Osteocyte (in vitro differentiated cells): ENCODE results near the gene TSSK1B. TPM values are rescaled to one million over a fixed set of nuclear protein-coding genes. Genes with fewer than 3 reads are reported as not detected.
"Not testable (repeated sequence)": the region's sequence is repeated elsewhere in the genome, so short reads cannot be mapped to it uniquely, and the experiment has no call there.

Experiments used
- DNase-seq: peaks from one replicate; pipeline ENCODE4 v3.0.0; 2021; ENCODE audit warnings: mixed read lengths; ENCODE audit not compliant: unreplicated experiment; ENCODE audit errors: extremely low spot score
- H3K27ac Mint-ChIP-seq: one replicate; pipeline ENCODE4 v1.8.0; 2021; ENCODE audit warnings: mild to moderate bottlenecking, mixed read lengths; ENCODE audit not compliant: unreplicated experiment
- H3K27me3 Mint-ChIP-seq: one replicate; pipeline ENCODE4 v1.8.0; 2021; ENCODE audit warnings: mixed read lengths; ENCODE audit not compliant: unreplicated experiment
- H3K36me3 Mint-ChIP-seq: one replicate; pipeline ENCODE4 v1.8.0; 2021; ENCODE audit warnings: mixed read lengths; ENCODE audit not compliant: unreplicated experiment
- H3K4me1 Mint-ChIP-seq: one replicate; pipeline ENCODE4 v1.8.0; 2021; ENCODE audit warnings: mixed read lengths; ENCODE audit not compliant: unreplicated experiment
- H3K4me3 Mint-ChIP-seq: one replicate; pipeline ENCODE4 v1.8.0; 2021; ENCODE audit warnings: mild to moderate bottlenecking, moderate library complexity, mixed read lengths; ENCODE audit not compliant: unreplicated experiment
- H3K9me3 Mint-ChIP-seq: one replicate; pipeline ENCODE4 v1.8.0; 2021; ENCODE audit warnings: mixed read lengths; ENCODE audit not compliant: unreplicated experiment
- long read RNA-seq: library from polyadenylated mRNA; unstranded; transcript quantifications from one replicate; pipeline ENCODE4 v2.0.0, GENCODE V29; 2021
- total RNA-seq: library from RNA; stranded (reverse); gene quantifications from 2 replicates; pipeline ENCODE4 v1.2.1, GENCODE V29; 2021
- TF ChIP-seq, protein P1 (sequence below): fragments of 200-600 bp; sonication (generic); IDR thresholded peaks from 2 replicates; pipeline ENCODE4 v1.5.0; 2021; ENCODE audit warnings: antibody characterized with exemption, mild to moderate bottlenecking, moderate library complexity

The TSSK1B gene, protein sequence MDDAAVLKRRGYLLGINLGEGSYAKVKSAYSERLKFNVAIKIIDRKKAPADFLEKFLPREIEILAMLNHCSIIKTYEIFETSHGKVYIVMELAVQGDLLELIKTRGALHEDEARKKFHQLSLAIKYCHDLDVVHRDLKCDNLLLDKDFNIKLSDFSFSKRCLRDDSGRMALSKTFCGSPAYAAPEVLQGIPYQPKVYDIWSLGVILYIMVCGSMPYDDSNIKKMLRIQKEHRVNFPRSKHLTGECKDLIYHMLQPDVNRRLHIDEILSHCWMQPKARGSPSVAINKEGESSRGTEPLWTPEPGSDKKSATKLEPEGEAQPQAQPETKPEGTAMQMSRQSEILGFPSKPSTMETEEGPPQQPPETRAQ
- 0.21 and 0.42 TPM in 2 replicates for total RNA-seq
- long read RNA-seq: 0 reads

DNA sequence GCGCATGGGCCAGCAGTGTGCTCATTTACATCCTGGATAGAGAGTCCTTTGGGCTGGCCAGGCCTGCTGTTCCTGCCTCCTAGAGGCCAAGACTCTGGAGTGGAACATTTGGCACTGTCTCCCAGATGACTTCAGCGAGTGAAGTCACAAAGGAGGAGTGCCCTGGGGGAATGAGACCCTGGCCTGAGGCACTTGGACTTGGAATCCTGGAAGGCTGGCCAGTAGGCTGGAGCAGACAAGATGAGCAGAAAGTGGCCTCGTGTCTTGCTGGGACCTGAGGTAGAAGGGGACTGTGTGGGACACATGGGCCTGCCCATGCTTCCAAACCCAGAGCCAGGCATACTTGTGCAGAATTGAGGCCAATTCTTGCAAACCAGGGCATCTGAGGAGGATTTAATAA is at the start of gene TSSK1B:
Gene TSSK1B, minus strand, starts transcription at position 101 of the 400 bp plus-strand sequence. CDS start 150 bp downstream, outside the sequence.
- no peaks in the 10 kb centered on the region for H3K4me1 Mint-ChIP-seq
- H3K4me3 Mint-ChIP-seq: no peak within 1 kb of the TSS
- no peaks in the 10 kb centered on the region for H3K27me3 Mint-ChIP-seq
- TF ChIP-seq, protein P1, sequence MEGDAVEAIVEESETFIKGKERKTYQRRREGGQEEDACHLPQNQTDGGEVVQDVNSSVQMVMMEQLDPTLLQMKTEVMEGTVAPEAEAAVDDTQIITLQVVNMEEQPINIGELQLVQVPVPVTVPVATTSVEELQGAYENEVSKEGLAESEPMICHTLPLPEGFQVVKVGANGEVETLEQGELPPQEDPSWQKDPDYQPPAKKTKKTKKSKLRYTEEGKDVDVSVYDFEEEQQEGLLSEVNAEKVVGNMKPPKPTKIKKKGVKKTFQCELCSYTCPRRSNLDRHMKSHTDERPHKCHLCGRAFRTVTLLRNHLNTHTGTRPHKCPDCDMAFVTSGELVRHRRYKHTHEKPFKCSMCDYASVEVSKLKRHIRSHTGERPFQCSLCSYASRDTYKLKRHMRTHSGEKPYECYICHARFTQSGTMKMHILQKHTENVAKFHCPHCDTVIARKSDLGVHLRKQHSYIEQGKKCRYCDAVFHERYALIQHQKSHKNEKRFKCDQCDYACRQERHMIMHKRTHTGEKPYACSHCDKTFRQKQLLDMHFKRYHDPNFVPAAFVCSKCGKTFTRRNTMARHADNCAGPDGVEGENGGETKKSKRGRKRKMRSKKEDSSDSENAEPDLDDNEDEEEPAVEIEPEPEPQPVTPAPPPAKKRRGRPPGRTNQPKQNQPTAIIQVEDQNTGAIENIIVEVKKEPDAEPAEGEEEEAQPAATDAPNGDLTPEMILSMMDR: no peak
- DNase-seq: no peak
- H3K27ac Mint-ChIP-seq: no peak within 1 kb of the TSS
- H3K9me3 Mint-ChIP-seq: no peaks in the 10 kb centered on the region
- no peaks in the 10 kb centered on the region for H3K36me3 Mint-ChIP-seq

DNA sequence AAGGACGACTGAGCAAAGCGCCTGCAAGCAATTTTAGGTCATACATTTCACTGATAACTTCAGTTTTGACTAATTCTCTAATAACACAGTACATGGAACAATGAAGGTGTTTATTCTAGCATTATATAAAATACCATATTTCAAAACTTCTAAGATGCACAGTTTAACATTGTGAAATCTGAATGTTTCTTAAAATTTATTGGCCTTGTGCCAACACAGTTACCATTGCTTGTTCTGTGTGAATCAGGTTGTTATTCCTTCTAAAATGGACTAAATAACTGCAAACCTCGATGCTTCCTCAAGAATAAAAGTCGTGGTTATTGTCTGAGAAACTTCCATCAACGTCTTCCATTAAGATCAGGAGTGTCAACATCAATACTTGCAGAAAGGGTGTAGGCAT is 45.5 kb upstream of the TSSK1B start:
- Mint-ChIP-seq H3K27ac (no peak overlapping the region), H3K36me3 (peaks cover 4% of the 10 kb centered on the region)
- TF ChIP-seq, protein P1: no peak

GRCh38 chr5:113478691-113479090 is 43.9 kb upstream of the TSSK1B start:
- Mint-ChIP-seq H3K9me3 (peaks cover 7% of the 10 kb centered on the region), H3K36me3 (peaks cover 4% of the 10 kb centered on the region), H3K4me1 (no peaks in the 10 kb centered on the region), H3K27ac (no peak overlapping the region), H3K4me3 (no peak overlapping the region), H3K27me3 (no peaks in the 10 kb centered on the region)
- TF ChIP-seq, protein P1: no peak
- no peak for DNase-seq

More for the DNA sequence above, 45.5 kb upstream of the TSSK1B start:
- H3K9me3 Mint-ChIP-seq: peaks cover 7% of the 10 kb centered on the region
- H3K4me1 Mint-ChIP-seq: no peaks in the 10 kb centered on the region
- H3K27me3 Mint-ChIP-seq: no peaks in the 10 kb centered on the region
- H3K4me3 Mint-ChIP-seq: no peak overlapping the region
- DNase-seq: no peak

DNA sequence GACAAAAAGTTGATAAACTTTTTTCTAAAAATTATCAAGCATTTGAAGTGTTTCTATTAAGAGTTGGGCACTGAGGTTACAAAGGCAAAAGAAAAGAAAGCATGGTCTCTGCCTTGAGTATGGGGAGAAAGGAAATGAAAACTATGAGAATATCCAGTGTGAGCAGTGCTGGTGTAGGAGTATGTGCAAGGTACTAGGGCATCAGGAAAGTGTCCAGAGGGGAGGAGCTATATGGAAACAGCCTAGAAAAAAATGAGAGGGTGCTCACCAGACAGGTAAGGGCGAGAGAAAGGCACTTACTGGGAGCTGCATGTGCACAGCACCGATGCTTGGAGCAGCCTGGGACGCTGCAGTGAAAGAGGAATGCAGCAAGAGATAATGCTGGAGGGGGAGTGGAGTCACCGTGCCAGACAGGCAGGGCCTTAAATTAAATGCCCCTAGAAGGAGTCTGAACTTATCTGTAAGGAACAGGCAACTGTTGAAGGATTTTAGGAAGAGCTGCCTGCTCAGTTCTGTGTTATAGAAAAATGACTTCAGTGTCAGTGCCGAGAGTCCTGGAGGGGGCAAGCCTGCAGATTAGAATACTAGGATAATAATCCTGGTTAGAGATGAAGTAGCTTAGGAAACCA is 39.4 kb upstream of the TSSK1B start:
- Mint-ChIP-seq H3K4me1 (no peaks in the 10 kb centered on the region), H3K27me3 (no peaks in the 10 kb centered on the region), H3K4me3 (no peak overlapping the region), H3K27ac (no peak overlapping the region), H3K9me3 (peaks cover 12% of the 10 kb centered on the region), H3K36me3 (peaks cover 2% of the 10 kb centered on the region)
- DNase-seq: no peak
- TF ChIP-seq, protein P1: no peak

DNA sequence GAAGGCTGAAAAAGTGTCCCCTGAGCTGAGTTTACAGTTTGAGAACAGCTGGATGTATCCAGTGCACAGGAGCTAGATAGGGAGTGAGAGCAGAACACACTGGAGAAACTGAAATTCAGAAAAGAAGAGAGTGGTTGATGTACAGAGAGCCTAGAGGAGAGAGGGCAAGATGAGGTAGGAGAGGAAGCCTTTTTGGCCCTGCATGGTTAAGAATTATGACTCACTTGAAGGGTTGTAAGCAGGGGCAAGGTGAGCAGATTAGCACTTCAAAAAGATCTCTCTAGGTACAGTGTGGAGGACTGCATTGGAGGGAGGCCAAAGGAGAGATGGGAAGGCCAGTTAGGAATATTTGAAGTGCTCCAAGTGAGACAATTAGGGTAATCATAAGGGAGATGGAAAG is 28.2 kb upstream of the TSSK1B start:
- Mint-ChIP-seq H3K4me1 (peaks cover 8% of the 10 kb centered on the region), H3K4me3 (no peak overlapping the region), H3K27ac (no peak overlapping the region), H3K36me3 (no peaks in the 10 kb centered on the region), H3K9me3 (no peaks in the 10 kb centered on the region), H3K27me3 (no peaks in the 10 kb centered on the region)
- DNase-seq: no peak
- TF ChIP-seq, protein P1: no peak

- not testable (repeated sequence) for H3K27ac Mint-ChIP-seq, H3K4me3 Mint-ChIP-seq, H3K9me3 Mint-ChIP-seq, H3K27me3 Mint-ChIP-seq, H3K36me3 Mint-ChIP-seq, H3K4me1 Mint-ChIP-seq, DNase-seq
Observed at GRCh38 chr5:113457106-113457505, 22.3 kb upstream of the TSSK1B start.
